Ovary (tissue), 9 donors: ENCODE measurements around the gene ING1. TPM values are rescaled to one million over a fixed set of nuclear protein-coding genes. Genes with fewer than 3 reads are reported as not detected.

ENCODE experiments used
- DNase-seq, 5 donors: peaks; one replicate each; pipeline ENCODE4 v3.0.0-alpha.2; 2019 to 2020
- H3K27ac ChIP-seq, 2 donors: fragments of 200-600 bp; one replicate each; pipeline versions ENCODE4 v1.5.1 to v1.8.0; 2019 to 2022
- H3K27me3 ChIP-seq: fragments of 200-600 bp; one replicate; pipeline ENCODE4 v1.8.0; 2022
- H3K36me3 ChIP-seq: fragments of 200-600 bp; sonication (generic); one replicate; pipeline ENCODE4 v1.5.1; 2019
- H3K4me1 ChIP-seq: one replicate; pipeline ENCODE4 v1.8.1; 2013; ENCODE audit warnings: mild to moderate bottlenecking, moderate library complexity; ENCODE audit not compliant: insufficient read depth
- H3K4me3 ChIP-seq: fragments of 200-600 bp; sonication (generic); one replicate; pipeline ENCODE4 v1.5.1; 2017
- H3K9me3 ChIP-seq, 2 donors: fragments of 200-600 bp in 1 of 2; sonication (generic) in 1 of 2; one replicate each; pipeline versions ENCODE4 v1.5.1 to v1.8.1; 2013 to 2019; ENCODE audit warnings: mild to moderate bottlenecking in 1 of 2, moderate library complexity in 1 of 2
- CTCF ChIP-seq, 3 donors: fragments of 450-650 bp in 2 of 3; fragments of 200-600 bp in 1 of 3; IDR thresholded peaks; one replicate each; pipeline versions ENCODE4 v1.5.1 to v1.8.0; 2016 to 2022; ENCODE audit warnings: antibody characterized with exemption in 3 of 3, mild to moderate bottlenecking in 1 of 3
- EP300 ChIP-seq: sonication (generic); formaldehyde crosslinking; IDR thresholded peaks from one replicate; pipeline ENCODE4 v1.6.1; 2017; ENCODE audit warnings: antibody characterized with exemption
- POLR2A ChIP-seq: fragments of 450-650 bp; IDR thresholded peaks from one replicate; pipeline ENCODE4 v1.6.1; 2017; ENCODE audit warnings: antibody characterized with exemption, mild to moderate bottlenecking, moderate library complexity
- WGBS, 3 donors: extraction: QIAGEN DNeasy Blood & Tissue Kit in 1 of 3; methylation state at CpG; one replicate each; pipeline versions ENCODE4 v1.1.5 to v1.1.7; 2013 to 2017; 5-methylcytosine and 5-hydroxymethylcytosine counted together
- intact Hi-C, 4 donors: fragments of 100-400 bp; cut with DNase I; formaldehyde crosslinking; loops; one replicate each; pipeline versions ENCODE4 v1.11.0 to v1.15.1; 2022 to 2023
- polyA plus RNA-seq, 2 donors: library from polyadenylated mRNA; stranded (reverse); fragments of 200-250 nt in 1 of 2; fragments of 350-450 nt in 1 of 2; fragmentation: Illumina TruSeq in 1 of 2; extraction: RNeasy Lipid Tissue Mini Kit (QIAGEN cat#74804) in 1 of 2; gene quantifications; one replicate each; pipeline ENCODE4 v1.2.3, GENCODE V29; 2013 to 2014
- total RNA-seq, 7 donors: library from RNA; depleted of rRNA in 2 of 7; stranded (reverse); fragments of >200 nt in 2 of 7; fragmentation: NEBNext Ultra II Directional in 3 of 7; extraction: Animal tissue kit (Norgen Biotek cat#: 25700) in 3 of 7; gene quantifications; one replicate each; pipeline versions ENCODE4 v1.1.0 to v1.2.4, GENCODE V29; 2016 to 2023
- donor health status: DM: no; HTN: no; CAD: no; lungs with moderate emphysema.
- donor health status: DM: no; HTN: no; CAD: no.
- donor health status: Bipolar disorder and iron deficiency.
- donor health status: DM: yes; HTN: yes; CAD: no.
- donor health status: DM: no; HTN: no; CAD: no.
- donor health status: DM: yes; HTN: yes; CAD: no.

The ING1 gene
- total and polyA plus RNA-seq, 9 donors, result 11.2 to 34.5 (median 19.1) TPM

GRCh38 chr13:110683203-110683883 lies 30.2 kb upstream of the ING1 start:
- WGBS, 3 donors, result 80 to 85% (median 81%) methylated on average over 5 of the region's 5 CpGs
- Histone ChIP-seq H3K4me3 (no peak overlapping the region), H3K9me3 (no peaks in the 10 kb centered on the region), H3K36me3 (no peaks in the 10 kb centered on the region), H3K27ac (no peak overlapping the region), H3K27me3 (no peaks in the 10 kb centered on the region), H3K4me1 (peaks cover 10% of the 10 kb centered on the region)
- intact Hi-C loops, result no loop called here
- TF ChIP-seq CTCF (IDR thresholded peaks at IDR 0.05) (no peak), POLR2A (no peak), EP300 (no peak)
- DNase-seq, result no peak

GRCh38 chr13:110683921-110684320 lies 29.6 kb upstream of the ING1 start:
- Histone ChIP-seq H3K27me3 (no peaks in the 10 kb centered on the region), H3K27ac (peak overlapping the region in 1 of 2 donors; percentile 45), H3K4me1 (peaks cover 10% of the 10 kb centered on the region), H3K9me3 (no peaks in the 10 kb centered on the region), H3K36me3 (no peaks in the 10 kb centered on the region), H3K4me3 (no peak overlapping the region)
- WGBS, 3 donors, result 85 to 90% (median 90%) methylated on average over 5 of the region's 5 CpGs
- DNase-seq, result no peak
- TF ChIP-seq CTCF (IDR thresholded peaks at IDR 0.05) (no peak), POLR2A (no peak), EP300 (no peak)
- intact Hi-C loops, result no loop called here

GRCh38 chr13:110684388-110685056 lies 29.0 kb upstream of the ING1 start:
- WGBS, 3 donors, result 52 to 69% (median 56%) methylated on average over 8 of the region's 8 CpGs
- H3K27me3 ChIP-seq, result no peaks in the 10 kb centered on the region
- peaks cover 10% of the 10 kb centered on the region for H3K4me1 ChIP-seq
- H3K4me3 ChIP-seq, result no peak overlapping the region
- intact Hi-C loops, result no loop called here
- H3K36me3 ChIP-seq, result no peaks in the 10 kb centered on the region
- DNase-seq, result no peak
- peak overlapping the region; percentile 12 to 45 for H3K27ac ChIP-seq
- TF ChIP-seq POLR2A (no peak), CTCF (IDR thresholded peaks at IDR 0.05) (no peak), EP300 (no peak)
- no peaks in the 10 kb centered on the region for H3K9me3 ChIP-seq

GRCh38 chr13:110685305-110686020 lies 28.0 kb upstream of the ING1 start:
- Histone ChIP-seq H3K27ac (no peak overlapping the region), H3K36me3 (no peaks in the 10 kb centered on the region), H3K27me3 (no peaks in the 10 kb centered on the region), H3K4me3 (no peak overlapping the region), H3K4me1 (peaks cover 10% of the 10 kb centered on the region), H3K9me3 (no peaks in the 10 kb centered on the region)
- WGBS, 3 donors, result 56 to 68% (median 58%) methylated on average over 11 of the region's 11 CpGs
- intact Hi-C loops, result no loop called here
- DNase-seq, result peak in 1 of 5 donors; percentile 35
- TF ChIP-seq EP300 (no peak), CTCF (IDR thresholded peaks at IDR 0.05) (no peak), POLR2A (no peak)
